ENCODE measurements around the gene CFAP61.

CFAP61 gene

GRCh38 chr20:20391766-20392165 is 339.4 kb downstream of the CFAP61 start:
- no peaks in the 10 kb centered on the region for H3K27me3 Mint-ChIP-seq
- no peak overlapping the region for H3K4me3 Mint-ChIP-seq
- peaks cover 1% of the 10 kb centered on the region for H3K36me3 Mint-ChIP-seq
- H3K9me3 Mint-ChIP-seq, result no peaks in the 10 kb centered on the region
- H3K4me1 Mint-ChIP-seq, result no peaks in the 10 kb centered on the region
- no peak overlapping the region for H3K27ac Mint-ChIP-seq

GRCh38 chr20:20393207-20394120 is 341.1 kb downstream of the CFAP61 start:
- no peaks in the 10 kb centered on the region for H3K9me3 Mint-ChIP-seq
- H3K4me1 Mint-ChIP-seq, result no peaks in the 10 kb centered on the region
- peaks cover 1% of the 10 kb centered on the region for H3K36me3 Mint-ChIP-seq
- no peak overlapping the region for H3K4me3 Mint-ChIP-seq
- H3K27me3 Mint-ChIP-seq, result no peaks in the 10 kb centered on the region
- H3K27ac Mint-ChIP-seq, result peak overlapping the region; percentile 3

- no peak overlapping the region for H3K4me3 Mint-ChIP-seq
- H3K9me3 Mint-ChIP-seq, result no peaks in the 10 kb centered on the region
- H3K36me3 Mint-ChIP-seq, result peaks cover 3% of the 10 kb centered on the region
- no peaks in the 10 kb centered on the region for H3K4me1 Mint-ChIP-seq
- no peaks in the 10 kb centered on the region for H3K27me3 Mint-ChIP-seq
- H3K27ac Mint-ChIP-seq, result no peak overlapping the region
Observed at GRCh38 chr20:20395087-20395486, 342.8 kb downstream of the CFAP61 start.

- no peaks in the 10 kb centered on the region for H3K9me3 Mint-ChIP-seq
- no peak overlapping the region for H3K4me3 Mint-ChIP-seq
- H3K36me3 Mint-ChIP-seq, result peaks cover 3% of the 10 kb centered on the region
- H3K27ac Mint-ChIP-seq, result no peak overlapping the region
- no peaks in the 10 kb centered on the region for H3K27me3 Mint-ChIP-seq
- H3K4me1 Mint-ChIP-seq, result no peaks in the 10 kb centered on the region
Observed at GRCh38 chr20:20395903-20396568, 343.7 kb downstream of the CFAP61 start.

- Mint-ChIP-seq H3K4me1 (no peaks in the 10 kb centered on the region), H3K27me3 (no peaks in the 10 kb centered on the region), H3K36me3 (peaks cover 3% of the 10 kb centered on the region), H3K9me3 (no peaks in the 10 kb centered on the region), H3K27ac (peak overlapping the region; percentile 46), H3K4me3 (no peak overlapping the region)
Observed at GRCh38 chr20:20396794-20397193, 344.5 kb downstream of the CFAP61 start.

GRCh38 chr20:20398123-20398522 is 345.8 kb downstream of the CFAP61 start:
- Mint-ChIP-seq H3K9me3 (no peaks in the 10 kb centered on the region), H3K27me3 (no peaks in the 10 kb centered on the region), H3K4me3 (no peak overlapping the region), H3K36me3 (peaks cover 3% of the 10 kb centered on the region), H3K4me1 (no peaks in the 10 kb centered on the region), H3K27ac (no peak overlapping the region)

GRCh38 chr20:20399531-20400500 is 347.5 kb downstream of the CFAP61 start:
- Mint-ChIP-seq H3K9me3 (no peaks in the 10 kb centered on the region), H3K27me3 (no peaks in the 10 kb centered on the region), H3K27ac (peak overlapping the region; percentile 79)

GRCh38 chr20:20401991-20402390 is 349.7 kb downstream of the CFAP61 start:
- Mint-ChIP-seq H3K9me3 (no peaks in the 10 kb centered on the region), H3K27me3 (no peaks in the 10 kb centered on the region), H3K4me3 (no peak overlapping the region), H3K27ac (no peak overlapping the region), H3K4me1 (no peaks in the 10 kb centered on the region), H3K36me3 (peaks cover 5% of the 10 kb centered on the region)

More at GRCh38 chr20:20399531-20400500, 347.5 kb downstream of the CFAP61 start:
- Mint-ChIP-seq H3K4me3 (no peak overlapping the region), H3K36me3 (peaks cover 5% of the 10 kb centered on the region), H3K4me1 (no peaks in the 10 kb centered on the region)

GRCh38 chr20:20404633-20405032 is 352.3 kb downstream of the CFAP61 start:
- Mint-ChIP-seq H3K9me3 (no peaks in the 10 kb centered on the region), H3K4me1 (no peaks in the 10 kb centered on the region), H3K4me3 (no peak overlapping the region), H3K27me3 (no peaks in the 10 kb centered on the region), H3K36me3 (peaks cover 8% of the 10 kb centered on the region), H3K27ac (no peak overlapping the region)

GRCh38 chr20:20405623-20406022 is 353.3 kb downstream of the CFAP61 start:
- Mint-ChIP-seq H3K36me3 (peaks cover 6% of the 10 kb centered on the region), H3K27ac (no peak overlapping the region), H3K4me3 (no peak overlapping the region)

GRCh38 chr20:20406306-20406705 is 354.0 kb downstream of the CFAP61 start:
- Mint-ChIP-seq H3K27me3 (no peaks in the 10 kb centered on the region), H3K4me3 (no peak overlapping the region), H3K9me3 (no peaks in the 10 kb centered on the region), H3K36me3 (peaks cover 6% of the 10 kb centered on the region), H3K4me1 (no peaks in the 10 kb centered on the region), H3K27ac (no peak overlapping the region)

More at GRCh38 chr20:20405623-20406022, 353.3 kb downstream of the CFAP61 start:
- Mint-ChIP-seq H3K9me3 (no peaks in the 10 kb centered on the region), H3K4me1 (no peaks in the 10 kb centered on the region), H3K27me3 (no peaks in the 10 kb centered on the region)

- H3K4me1 Mint-ChIP-seq, result no peaks in the 10 kb centered on the region
Observed at GRCh38 chr20:20407891-20408805, 355.8 kb downstream of the CFAP61 start.

GRCh38 chr20:20409331-20409730 is 357.0 kb downstream of the CFAP61 start:
- Mint-ChIP-seq H3K36me3 (peaks cover 7% of the 10 kb centered on the region), H3K27me3 (no peaks in the 10 kb centered on the region), H3K4me1 (no peaks in the 10 kb centered on the region), H3K4me3 (no peak overlapping the region), H3K9me3 (no peaks in the 10 kb centered on the region), H3K27ac (no peak overlapping the region)

More at GRCh38 chr20:20407891-20408805, 355.8 kb downstream of the CFAP61 start:
- Mint-ChIP-seq H3K36me3 (peaks cover 10% of the 10 kb centered on the region), H3K27ac (no peak overlapping the region), H3K4me3 (no peak overlapping the region), H3K9me3 (no peaks in the 10 kb centered on the region), H3K27me3 (no peaks in the 10 kb centered on the region)

Data from activated naive CD4-positive, alpha-beta T cell treated with anti-CD3 and anti-CD28 coated beads, Interleukin-2, amount 50 U/mL, for 24 hours (primary cell).